CD14-positive monocyte (primary cell): Measurements from ENCODE around the gene CTBP2. TPM values are rescaled to one million over a fixed set of nuclear protein-coding genes. Genes with fewer than 3 reads are reported as not detected.
A peak's percentile ranks its signal among the peaks of the same experiment; 100 is the strongest.

ENCODE experiments used
- DNase-seq, 3 donors: peaks; one replicate each; pipeline ENCODE4 v3.0.0-alpha.2; 2011 to 2022
- H2AFZ ChIP-seq: 2 replicates; pipeline ENCODE4 v1.6.0; 2012; ENCODE audit warnings: mild to moderate bottlenecking, low read depth, low read length, inconsistent platforms; ENCODE audit not compliant: insufficient read depth, poor library complexity, severe bottlenecking
- H3K27ac ChIP-seq, 2 donors: 1 replicate in 1 of 2; 2 replicates in 1 of 2; pipeline ENCODE4 v1.5.1; 2012 to 2013; ENCODE audit warnings: low read length in 2 of 2, control low read depth in 1 of 2, inconsistent platforms in 1 of 2, low read depth in 1 of 2, mild to moderate bottlenecking in 1 of 2
- H3K27me3 ChIP-seq, 2 donors: one replicate each; pipeline versions ENCODE4 v1.6.0 to v1.6.1; 2011 to 2013; ENCODE audit warnings: low read length in 2 of 2; ENCODE audit not compliant: control insufficient read depth in 2 of 2, insufficient read depth in 2 of 2
- H3K36me3 ChIP-seq, 2 donors: replicated peaks in 1 of 2; 1 replicate in 1 of 2; 2 replicates in 1 of 2; pipeline versions ENCODE4 v1.5.1 to v1.6.1; 2012 to 2013; ENCODE audit warnings: low read length in 2 of 2, control low read depth in 1 of 2, inconsistent platforms in 1 of 2, mild to moderate bottlenecking in 1 of 2; ENCODE audit not compliant: insufficient read depth in 2 of 2, control insufficient read depth in 1 of 2
- H3K4me1 ChIP-seq, 2 donors: 1 replicate in 1 of 2; 2 replicates in 1 of 2; pipeline versions ENCODE4 v1.5.1 to v1.6.1; 2012 to 2013; ENCODE audit warnings: low read length in 2 of 2, control low read depth in 1 of 2, inconsistent platforms in 1 of 2, mild to moderate bottlenecking in 1 of 2, moderate library complexity in 1 of 2; ENCODE audit not compliant: insufficient read depth in 2 of 2, control insufficient read depth in 1 of 2
- H3K4me2 ChIP-seq: replicated peaks from 2 replicates; pipeline ENCODE3; 2012; ENCODE audit warnings: low read length, moderate library complexity, mild to moderate bottlenecking; ENCODE audit not compliant: poor library complexity, severe bottlenecking; ENCODE audit errors: extremely low read depth
- H3K4me3 ChIP-seq, 3 experiments: fragments of 200-600 bp in 1 of 3; sonication (generic) in 1 of 3; replicated peaks in 1 of 3; 1 replicate in 2 of 3; 2 replicates in 1 of 3; pipeline ENCODE4 v1.5.1; 2011 to 2013; ENCODE audit warnings: low read length in 3 of 3, mild to moderate bottlenecking in 3 of 3, control low read depth in 2 of 3, low read depth in 2 of 3, inconsistent platforms in 1 of 3, moderate library complexity in 1 of 3
- H3K79me2 ChIP-seq: 2 replicates; pipeline ENCODE4 v1.6.0; 2012; ENCODE audit warnings: mild to moderate bottlenecking, control low read depth, inconsistent platforms, low read length, moderate library complexity; ENCODE audit not compliant: insufficient read depth
- H3K9ac ChIP-seq: 2 replicates; pipeline ENCODE4 v1.6.0; 2017; ENCODE audit warnings: low read length, mild to moderate bottlenecking; ENCODE audit not compliant: insufficient read depth, poor library complexity, severe bottlenecking
- H3K9me3 ChIP-seq, 2 donors: replicated peaks in 1 of 2; 1 replicate in 1 of 2; 2 replicates in 1 of 2; pipeline versions ENCODE4 v1.5.1 to v1.6.1; 2012 to 2013; ENCODE audit warnings: low read length in 2 of 2, control low read depth in 1 of 2; ENCODE audit not compliant: control insufficient read depth in 1 of 2, insufficient read depth in 1 of 2
- H4K20me1 ChIP-seq: 2 replicates; pipeline ENCODE4 v1.6.0; 2012; ENCODE audit warnings: mild to moderate bottlenecking, low read length, control low read depth, moderate library complexity; ENCODE audit not compliant: insufficient read depth
- H3K27ac Mint-ChIP-seq, 7 donors: one replicate each; pipeline ENCODE4 v1.8.0; 2020; ENCODE audit warnings: mild to moderate bottlenecking in 7 of 7, mixed read lengths in 7 of 7, moderate library complexity in 6 of 7, inconsistent platforms in 2 of 7
- H3K27me3 Mint-ChIP-seq, 3 donors: one replicate each; pipeline ENCODE4 v1.8.0; 2021 to 2022; ENCODE audit warnings: low read depth in 3 of 3, mild to moderate bottlenecking in 3 of 3, mixed read lengths in 3 of 3, moderate library complexity in 3 of 3, inconsistent platforms in 1 of 3
- H3K36me3 Mint-ChIP-seq, 2 donors: one replicate each; pipeline ENCODE4 v1.8.0; 2020; ENCODE audit warnings: mixed read lengths in 2 of 2, inconsistent platforms in 1 of 2, mild to moderate bottlenecking in 1 of 2
- H3K4me1 Mint-ChIP-seq: one replicate; pipeline ENCODE4 v1.8.0; 2020; ENCODE audit warnings: mild to moderate bottlenecking, mixed read lengths
- H3K4me3 Mint-ChIP-seq, 2 donors: one replicate each; pipeline ENCODE4 v1.8.0; 2020; ENCODE audit warnings: mild to moderate bottlenecking in 2 of 2, mixed read lengths in 2 of 2, moderate library complexity in 1 of 2
- H3K9me3 Mint-ChIP-seq, 7 donors: one replicate each; pipeline ENCODE4 v1.8.0; 2020 to 2022; ENCODE audit warnings: mixed read lengths in 7 of 7, mild to moderate bottlenecking in 6 of 7, moderate library complexity in 6 of 7, inconsistent platforms in 2 of 7
- WGBS: methylation state at CpG from one replicate; pipeline ENCODE4 v1.1.5; 2013; ENCODE audit warnings: missing lambda C conversion rate; ENCODE audit not compliant: insufficient coverage; 5-methylcytosine and 5-hydroxymethylcytosine counted together
- intact Hi-C, 2 donors: fragments of 100-400 bp; cut with micrococcal nuclease; formaldehyde crosslinking; loops; one replicate each; pipeline versions ENCODE4 v1.15.0 to v1.15.1; 2023
- polyA plus RNA-seq, 3 donors: library from polyadenylated mRNA; depleted of rRNA in 1 of 3; unstranded in 2 of 3; stranded (reverse) in 1 of 3; fragments of 300-500 nt in 2 of 3; fragments of >200 nt in 1 of 3; fragmentation: Illumina TruSeq in 2 of 3; gene quantifications; 1 replicate in 2 of 3; 2 replicates in 1 of 3; pipeline ENCODE4 v1.2.3, GENCODE V29; 2012 to 2021
- TF ChIP-seq, protein P1 (sequence below): fragments of 200-600 bp; IDR thresholded peaks from one replicate; pipeline ENCODE4 v1.8.0; 2022; ENCODE audit warnings: antibody characterized with exemption, mild to moderate bottlenecking

CTBP2 gene
- polyA plus RNA-seq, 3 donors, result 40.9 to 87.1 (median 41.1) TPM

GRCh38 chr10:125087897-125088215, 72.5 kb downstream of the CTBP2 start:
- intact Hi-C loops, result no loop called here
- H3K9ac ChIP-seq, result no peak overlapping the region
- peaks cover 100% of the 10 kb centered on the region for H4K20me1 ChIP-seq
- Mint-ChIP-seq H3K9me3 (no peaks in the 10 kb centered on the region), H3K36me3 (peaks cover 38 to 72% of the 10 kb centered on the region in 2 donors), H3K4me3 (no peak overlapping the region), H3K27me3 (peaks cover 0 to 2% (median 0%) of the 10 kb centered on the region in 3 donors), H3K4me1 (peaks cover 3% of the 10 kb centered on the region), H3K27ac (peak overlapping the region in 3 of 7 donors; percentile 3 to 51 (median 17))
- peaks cover 98% of the 10 kb centered on the region for H3K79me2 ChIP-seq
- no peak for DNase-seq
- 97% methylated on average over 10 of the region's 10 CpGs for WGBS
- H3K4me1 ChIP-seq, result no peaks in the 10 kb centered on the region
- H3K4me3 ChIP-seq, result no peak overlapping the region
- TF ChIP-seq, protein P1, sequence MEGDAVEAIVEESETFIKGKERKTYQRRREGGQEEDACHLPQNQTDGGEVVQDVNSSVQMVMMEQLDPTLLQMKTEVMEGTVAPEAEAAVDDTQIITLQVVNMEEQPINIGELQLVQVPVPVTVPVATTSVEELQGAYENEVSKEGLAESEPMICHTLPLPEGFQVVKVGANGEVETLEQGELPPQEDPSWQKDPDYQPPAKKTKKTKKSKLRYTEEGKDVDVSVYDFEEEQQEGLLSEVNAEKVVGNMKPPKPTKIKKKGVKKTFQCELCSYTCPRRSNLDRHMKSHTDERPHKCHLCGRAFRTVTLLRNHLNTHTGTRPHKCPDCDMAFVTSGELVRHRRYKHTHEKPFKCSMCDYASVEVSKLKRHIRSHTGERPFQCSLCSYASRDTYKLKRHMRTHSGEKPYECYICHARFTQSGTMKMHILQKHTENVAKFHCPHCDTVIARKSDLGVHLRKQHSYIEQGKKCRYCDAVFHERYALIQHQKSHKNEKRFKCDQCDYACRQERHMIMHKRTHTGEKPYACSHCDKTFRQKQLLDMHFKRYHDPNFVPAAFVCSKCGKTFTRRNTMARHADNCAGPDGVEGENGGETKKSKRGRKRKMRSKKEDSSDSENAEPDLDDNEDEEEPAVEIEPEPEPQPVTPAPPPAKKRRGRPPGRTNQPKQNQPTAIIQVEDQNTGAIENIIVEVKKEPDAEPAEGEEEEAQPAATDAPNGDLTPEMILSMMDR, result no peak
- H3K36me3 ChIP-seq, result peaks cover 24 to 89% of the 10 kb centered on the region in 2 donors
- no peaks in the 10 kb centered on the region for H3K27me3 ChIP-seq
- H3K4me2 ChIP-seq, result no peak overlapping the region
- no peaks in the 10 kb centered on the region for H3K9me3 ChIP-seq
- no peak overlapping the region for H2AFZ ChIP-seq
- H3K27ac ChIP-seq, result no peak overlapping the region

DNA sequence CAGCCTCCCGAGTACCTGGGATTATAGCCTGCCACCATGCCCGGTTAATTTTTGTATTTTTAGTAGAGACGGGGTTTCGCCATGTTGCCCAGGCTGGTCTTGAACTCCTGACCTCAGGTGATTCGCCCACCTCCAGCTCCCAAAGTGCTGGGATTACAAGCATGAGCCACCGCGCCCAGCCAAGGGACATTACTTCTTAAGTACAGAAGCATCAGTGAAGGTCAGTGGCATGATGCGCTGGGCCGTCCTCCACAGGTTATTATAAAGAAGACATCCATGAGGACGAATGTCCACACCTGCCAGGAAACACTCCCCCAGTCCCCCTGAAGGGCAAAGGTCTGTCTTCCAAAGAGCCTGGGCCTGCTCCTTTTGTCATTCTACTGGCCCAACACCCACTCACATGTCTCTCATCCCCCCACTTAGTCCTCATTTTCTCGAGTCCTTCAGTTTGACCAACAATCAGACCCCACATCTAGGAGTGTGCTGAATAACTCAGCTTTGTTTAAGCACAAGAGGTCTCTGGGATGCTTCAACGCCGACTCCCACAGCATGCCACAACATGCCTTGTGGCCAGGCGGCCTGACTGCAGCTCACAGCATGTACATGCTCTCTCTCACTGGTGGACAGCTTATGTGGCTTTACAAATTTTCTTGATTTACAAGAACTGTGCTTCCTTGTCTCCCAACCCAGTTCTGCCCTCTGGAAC, 73.0 kb downstream of the CTBP2 start:
- no peaks in the 10 kb centered on the region for H3K9me3 ChIP-seq
- peaks cover 98% of the 10 kb centered on the region for H3K79me2 ChIP-seq
- H3K4me3 ChIP-seq, result no peak overlapping the region
- H3K27ac Mint-ChIP-seq, result peak overlapping the region in 3 of 7 donors; percentile 17 to 68 (median 51)
- H3K4me2 ChIP-seq, result no peak overlapping the region
- H3K9ac ChIP-seq, result no peak overlapping the region
- TF ChIP-seq, protein P1, result no peak
- DNase-seq, result no peak
- no peaks in the 10 kb centered on the region for H3K4me1 ChIP-seq
- peaks cover 38 to 74% of the 10 kb centered on the region in 2 donors for H3K36me3 Mint-ChIP-seq
- H3K9me3 Mint-ChIP-seq, result no peaks in the 10 kb centered on the region
- H3K4me3 Mint-ChIP-seq, result no peak overlapping the region
- peaks cover 24 to 86% of the 10 kb centered on the region in 2 donors for H3K36me3 ChIP-seq
- intact Hi-C loops, result no loop called here
- peaks cover 2% of the 10 kb centered on the region for H3K4me1 Mint-ChIP-seq
- H3K27me3 ChIP-seq, result no peaks in the 10 kb centered on the region
- H4K20me1 ChIP-seq, result peaks cover 100% of the 10 kb centered on the region
- peaks cover 0 to 2% (median 0%) of the 10 kb centered on the region in 3 donors for H3K27me3 Mint-ChIP-seq
- WGBS, result 96% methylated on average over 13 of the region's 14 CpGs
- no peak overlapping the region for H2AFZ ChIP-seq
- no peak overlapping the region for H3K27ac ChIP-seq
